Measurements from ENCODE around the gene MED22.
"Not testable (repeated sequence)": the region's sequence is repeated elsewhere in the genome, so short reads cannot be mapped to it uniquely, and the experiment has no call there.

MED22 gene

GRCh38 chr9:133303266-133304157 lies 44.4 kb downstream of the MED22 start:
- DNase-seq, result no peak

GRCh38 chr9:133301253-133302230 lies 46.4 kb downstream of the MED22 start:
- no peak for DNase-seq

GRCh38 chr9:133299996-133300395 lies 47.9 kb downstream of the MED22 start:
- not testable (repeated sequence) for DNase-seq

- DNase-seq, result no peak
Measured at GRCh38 chr9:133294257-133294656, 53.7 kb downstream of the MED22 start.

- DNase-seq, result no peak
Measured at GRCh38 chr9:133290751-133291302, 57.1 kb downstream of the MED22 start.
